ENCODE results near the gene LMBR1.
"Not testable (repeated sequence)": the region's sequence is repeated elsewhere in the genome, so short reads cannot be mapped to it uniquely, and the experiment has no call there.

LMBR1 gene

GRCh38 chr7:156886020-156886795 is 6.8 kb downstream of the LMBR1 start:
- peaks cover 12% of the 10 kb centered on the region for H3K36me3 Mint-ChIP-seq
- H3K4me1 Mint-ChIP-seq = peaks cover 66% of the 10 kb centered on the region
- H3K27ac Mint-ChIP-seq = no peak overlapping the region
- H3K27me3 Mint-ChIP-seq = no peaks in the 10 kb centered on the region
- H3K4me3 Mint-ChIP-seq = no peak overlapping the region
- H3K9me3 Mint-ChIP-seq = no peaks in the 10 kb centered on the region

GRCh38 chr7:156881679-156882078 is 11.3 kb downstream of the LMBR1 start:
- Mint-ChIP-seq H3K4me3 (no peak overlapping the region), H3K27me3 (no peaks in the 10 kb centered on the region), H3K36me3 (peaks cover 29% of the 10 kb centered on the region), H3K4me1 (peaks cover 68% of the 10 kb centered on the region), H3K9me3 (peaks cover 7% of the 10 kb centered on the region), H3K27ac (no peak overlapping the region)

- H3K27ac Mint-ChIP-seq = no peak overlapping the region
- H3K4me3 Mint-ChIP-seq = no peak overlapping the region
- H3K36me3 Mint-ChIP-seq = peaks cover 44% of the 10 kb centered on the region
- peaks cover 55% of the 10 kb centered on the region for H3K4me1 Mint-ChIP-seq
- peaks cover 22% of the 10 kb centered on the region for H3K9me3 Mint-ChIP-seq
- no peaks in the 10 kb centered on the region for H3K27me3 Mint-ChIP-seq
Observed at GRCh38 chr7:156875766-156876165, 17.2 kb downstream of the LMBR1 start.

GRCh38 chr7:156868363-156868762 is 24.6 kb downstream of the LMBR1 start:
- Mint-ChIP-seq H3K4me1 (peaks cover 52% of the 10 kb centered on the region), H3K36me3 (peaks cover 39% of the 10 kb centered on the region)
- not testable (repeated sequence) for H3K4me3 Mint-ChIP-seq, H3K27ac Mint-ChIP-seq, H3K9me3 Mint-ChIP-seq, H3K27me3 Mint-ChIP-seq

- H3K4me1 Mint-ChIP-seq = peaks cover 38% of the 10 kb centered on the region
- peaks cover 46% of the 10 kb centered on the region for H3K36me3 Mint-ChIP-seq
Observed at GRCh38 chr7:156865493-156865892, 27.5 kb downstream of the LMBR1 start.

GRCh38 chr7:156862022-156862421 is 31.0 kb downstream of the LMBR1 start:
- H3K27me3 Mint-ChIP-seq, H3K27ac Mint-ChIP-seq, H3K4me3 Mint-ChIP-seq: not testable (repeated sequence)
- Mint-ChIP-seq H3K36me3 (peaks cover 60% of the 10 kb centered on the region), H3K4me1 (peaks cover 25% of the 10 kb centered on the region), H3K9me3 (peaks cover 28% of the 10 kb centered on the region)

More at GRCh38 chr7:156865493-156865892, 27.5 kb downstream of the LMBR1 start:
- no peak overlapping the region for H3K4me3 Mint-ChIP-seq
- no peaks in the 10 kb centered on the region for H3K27me3 Mint-ChIP-seq
- H3K9me3 Mint-ChIP-seq = peaks cover 12% of the 10 kb centered on the region
- H3K27ac Mint-ChIP-seq = no peak overlapping the region

- H3K36me3 Mint-ChIP-seq = peaks cover 60% of the 10 kb centered on the region
Observed at GRCh38 chr7:156861212-156861611, 31.8 kb downstream of the LMBR1 start.

GRCh38 chr7:156860099-156860498 is 32.9 kb downstream of the LMBR1 start:
- H3K27me3 Mint-ChIP-seq, H3K4me3 Mint-ChIP-seq, H3K27ac Mint-ChIP-seq: not testable (repeated sequence)
- peaks cover 21% of the 10 kb centered on the region for H3K4me1 Mint-ChIP-seq
- H3K9me3 Mint-ChIP-seq = peaks cover 37% of the 10 kb centered on the region
- peaks cover 60% of the 10 kb centered on the region for H3K36me3 Mint-ChIP-seq

More at GRCh38 chr7:156861212-156861611, 31.8 kb downstream of the LMBR1 start:
- Mint-ChIP-seq H3K9me3 (peaks cover 32% of the 10 kb centered on the region), H3K27me3 (no peaks in the 10 kb centered on the region), H3K4me3 (no peak overlapping the region), H3K27ac (no peak overlapping the region), H3K4me1 (peaks cover 23% of the 10 kb centered on the region)

GRCh38 chr7:156858523-156858922 is 34.5 kb downstream of the LMBR1 start:
- Mint-ChIP-seq H3K36me3 (peaks cover 68% of the 10 kb centered on the region), H3K27me3 (no peaks in the 10 kb centered on the region), H3K4me1 (peaks cover 25% of the 10 kb centered on the region), H3K27ac (peak overlapping the region; percentile 59), H3K9me3 (peaks cover 43% of the 10 kb centered on the region), H3K4me3 (no peak overlapping the region)

- Mint-ChIP-seq H3K4me3 (no peak overlapping the region), H3K9me3 (peaks cover 41% of the 10 kb centered on the region), H3K4me1 (peaks cover 25% of the 10 kb centered on the region), H3K27me3 (no peaks in the 10 kb centered on the region), H3K27ac (no peak overlapping the region), H3K36me3 (peaks cover 62% of the 10 kb centered on the region)
Observed at GRCh38 chr7:156857757-156858156, 35.2 kb downstream of the LMBR1 start.

GRCh38 chr7:156854654-156855053 is 38.3 kb downstream of the LMBR1 start:
- no peak overlapping the region for H3K4me3 Mint-ChIP-seq
- H3K9me3 Mint-ChIP-seq = peaks cover 25% of the 10 kb centered on the region
- peaks cover 53% of the 10 kb centered on the region for H3K36me3 Mint-ChIP-seq
- peaks cover 31% of the 10 kb centered on the region for H3K4me1 Mint-ChIP-seq
- no peak overlapping the region for H3K27ac Mint-ChIP-seq
- no peaks in the 10 kb centered on the region for H3K27me3 Mint-ChIP-seq

- no peaks in the 10 kb centered on the region for H3K9me3 Mint-ChIP-seq
- H3K27me3 Mint-ChIP-seq = no peaks in the 10 kb centered on the region
- peaks cover 31% of the 10 kb centered on the region for H3K36me3 Mint-ChIP-seq
- H3K27ac Mint-ChIP-seq = no peak overlapping the region
- H3K4me3 Mint-ChIP-seq = no peak overlapping the region
- H3K4me1 Mint-ChIP-seq = peaks cover 56% of the 10 kb centered on the region
Observed at GRCh38 chr7:156848979-156849378, 44.0 kb downstream of the LMBR1 start.

- H3K4me3 Mint-ChIP-seq = no peak overlapping the region
- peaks cover 22% of the 10 kb centered on the region for H3K36me3 Mint-ChIP-seq
- H3K9me3 Mint-ChIP-seq = no peaks in the 10 kb centered on the region
- peaks cover 53% of the 10 kb centered on the region for H3K4me1 Mint-ChIP-seq
- no peak overlapping the region for H3K27ac Mint-ChIP-seq
- no peaks in the 10 kb centered on the region for H3K27me3 Mint-ChIP-seq
Observed at GRCh38 chr7:156845379-156846101, 47.4 kb downstream of the LMBR1 start.

GRCh38 chr7:156843582-156843981 is 49.4 kb downstream of the LMBR1 start:
- H3K27ac Mint-ChIP-seq, H3K9me3 Mint-ChIP-seq, H3K4me3 Mint-ChIP-seq, H3K27me3 Mint-ChIP-seq: not testable (repeated sequence)
- Mint-ChIP-seq H3K4me1 (peaks cover 49% of the 10 kb centered on the region), H3K36me3 (peaks cover 17% of the 10 kb centered on the region)

- peaks cover 45% of the 10 kb centered on the region for H3K4me1 Mint-ChIP-seq
- no peak overlapping the region for H3K4me3 Mint-ChIP-seq
- no peaks in the 10 kb centered on the region for H3K9me3 Mint-ChIP-seq
- H3K27me3 Mint-ChIP-seq = no peaks in the 10 kb centered on the region
- no peak overlapping the region for H3K27ac Mint-ChIP-seq
- peaks cover 20% of the 10 kb centered on the region for H3K36me3 Mint-ChIP-seq
Observed at GRCh38 chr7:156843157-156843556, 49.8 kb downstream of the LMBR1 start.

- Mint-ChIP-seq H3K4me3 (no peak overlapping the region), H3K27ac (no peak overlapping the region), H3K27me3 (no peaks in the 10 kb centered on the region), H3K9me3 (no peaks in the 10 kb centered on the region), H3K4me1 (peaks cover 41% of the 10 kb centered on the region), H3K36me3 (peaks cover 17% of the 10 kb centered on the region)
Observed at GRCh38 chr7:156842740-156843140, 50.2 kb downstream of the LMBR1 start.

Data from activated naive CD4-positive, alpha-beta T cell treated with anti-CD3 and anti-CD28 coated beads, Interleukin-2, amount 50 U/mL, for 24 hours (primary cell).